RWPE1 (cell line): Measurements from ENCODE around the gene PIPOX.

Experiments used
- CTCF ChIA-PET: fragments of 350-600 bp; sonication (Branson Sonifier 250); formaldehyde crosslinking; extraction: SDS; loops from one replicate; lab custom pipeline; 2021; lab: Yijun Ruan, JAX
- POLR2A ChIA-PET: fragments of 400-600 bp; formaldehyde crosslinking; extraction: SDS; loops from one replicate; lab custom pipeline; 2020; ENCODE audit warnings: antibody characterized with exemption; ENCODE audit not compliant: low non-redundant PET; lab: Yijun Ruan, JAX
- DNase-seq: peaks from one replicate; pipeline ENCODE4 v3.0.0; 2012; ENCODE audit warnings: low spot score
- H3K27ac ChIP-seq: fragments of 450-650 bp; 2 replicates; pipeline ENCODE4 v1.5.1; 2017
- TF ChIP-seq, protein P1 (sequence below): fragments of 450-650 bp; conservative IDR thresholded peaks from 2 replicates; pipeline ENCODE4 v1.5.1; 2017; ENCODE audit warnings: low read depth, mild to moderate bottlenecking

PIPOX gene

DNA sequence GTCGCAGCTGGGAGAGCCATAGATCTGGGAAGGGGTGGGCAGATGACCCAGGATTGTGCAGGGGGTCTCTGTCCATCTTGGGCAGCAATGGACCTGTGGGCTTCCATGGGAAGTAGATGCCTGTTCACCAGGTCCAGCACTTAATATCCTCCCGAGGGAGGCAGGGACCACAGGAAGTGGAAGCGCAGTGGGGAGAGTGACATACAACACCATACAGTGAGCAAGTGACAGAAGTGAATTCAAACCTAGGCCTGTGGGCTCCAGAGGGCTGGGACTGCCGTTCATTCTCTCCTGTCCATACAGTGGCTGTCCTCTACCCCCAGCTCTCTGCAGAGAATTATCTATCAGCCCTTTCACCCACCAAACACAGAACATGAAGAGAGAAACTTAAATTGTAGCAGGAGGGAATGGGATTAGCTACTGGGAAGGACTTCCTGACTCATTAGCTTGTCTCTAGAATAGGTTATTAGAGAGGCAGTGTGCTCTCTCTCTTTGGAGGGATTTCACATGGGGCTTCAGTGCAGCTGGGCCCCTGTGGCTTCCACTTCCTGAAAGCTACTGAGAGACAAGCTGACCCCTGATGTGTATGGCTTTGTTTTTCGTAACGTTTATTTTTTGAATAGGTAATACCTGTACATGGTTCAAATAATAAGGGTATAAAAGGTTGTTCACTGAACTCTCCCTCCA is 24.0 kb upstream of the PIPOX start:
- DNase-seq, result no peak
- TF ChIP-seq, protein P1, sequence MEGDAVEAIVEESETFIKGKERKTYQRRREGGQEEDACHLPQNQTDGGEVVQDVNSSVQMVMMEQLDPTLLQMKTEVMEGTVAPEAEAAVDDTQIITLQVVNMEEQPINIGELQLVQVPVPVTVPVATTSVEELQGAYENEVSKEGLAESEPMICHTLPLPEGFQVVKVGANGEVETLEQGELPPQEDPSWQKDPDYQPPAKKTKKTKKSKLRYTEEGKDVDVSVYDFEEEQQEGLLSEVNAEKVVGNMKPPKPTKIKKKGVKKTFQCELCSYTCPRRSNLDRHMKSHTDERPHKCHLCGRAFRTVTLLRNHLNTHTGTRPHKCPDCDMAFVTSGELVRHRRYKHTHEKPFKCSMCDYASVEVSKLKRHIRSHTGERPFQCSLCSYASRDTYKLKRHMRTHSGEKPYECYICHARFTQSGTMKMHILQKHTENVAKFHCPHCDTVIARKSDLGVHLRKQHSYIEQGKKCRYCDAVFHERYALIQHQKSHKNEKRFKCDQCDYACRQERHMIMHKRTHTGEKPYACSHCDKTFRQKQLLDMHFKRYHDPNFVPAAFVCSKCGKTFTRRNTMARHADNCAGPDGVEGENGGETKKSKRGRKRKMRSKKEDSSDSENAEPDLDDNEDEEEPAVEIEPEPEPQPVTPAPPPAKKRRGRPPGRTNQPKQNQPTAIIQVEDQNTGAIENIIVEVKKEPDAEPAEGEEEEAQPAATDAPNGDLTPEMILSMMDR, result no peak
- ChIA-PET CTCF (interaction anchor here (1.1 to 1.3 kb wide), 2 partner anchors 18 to 53 kb away, joined by 4 to 7 read pairs; no protein-coding TSS in a partner anchor), POLR2A (no interaction called here)
- H3K27ac ChIP-seq, result no peak overlapping the region

GRCh38 chr17:29019475-29020181 is 23.3 kb upstream of the PIPOX start:
- CTCF ChIA-PET, result interaction anchor here (0.7 to 1.3 kb wide), 4 partner anchors 54 to 92 kb away, joined by 3 to 7 read pairs (median 3); no protein-coding TSS in a partner anchor
- H3K27ac ChIP-seq, result no peak overlapping the region
- POLR2A ChIA-PET, result no interaction called here
- no peak for DNase-seq
- TF ChIP-seq, protein P1, result no peak

DNA sequence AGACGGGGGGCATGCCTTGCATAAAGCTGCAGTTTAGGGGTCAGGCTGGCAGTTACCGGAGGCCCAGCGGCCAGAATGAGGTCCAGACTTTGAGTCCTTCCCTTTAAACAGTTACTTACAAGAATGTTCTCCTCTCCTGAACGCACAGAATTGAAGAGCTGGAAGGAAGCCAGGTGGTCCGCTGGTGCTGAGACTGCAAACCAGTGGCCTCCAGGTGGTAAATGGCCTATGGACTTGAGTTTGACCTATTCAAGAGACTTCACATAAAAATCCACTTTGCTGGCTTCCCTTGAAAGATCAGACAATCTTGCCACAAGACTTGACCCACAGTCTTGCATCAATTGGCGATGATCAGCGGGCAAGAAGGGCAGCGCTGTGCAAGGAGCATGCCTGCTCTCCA is 22.4 kb upstream of the PIPOX start:
- CTCF ChIA-PET, result interaction anchor here (0.7 to 1.3 kb wide), 4 partner anchors 55 to 91 kb away, joined by 3 to 7 read pairs (median 3); no protein-coding TSS in a partner anchor
- TF ChIP-seq, protein P1, result no peak

GRCh38 chr17:29021226-29021625 is 21.7 kb upstream of the PIPOX start:
- CTCF ChIA-PET, result no interaction called here
- POLR2A ChIA-PET, result no interaction called here
- TF ChIP-seq, protein P1, result no peak

More for the DNA sequence above, 22.4 kb upstream of the PIPOX start:
- H3K27ac ChIP-seq, result no peak overlapping the region
- DNase-seq, result no peak
- POLR2A ChIA-PET, result no interaction called here

GRCh38 chr17:29022074-29022473 is 20.9 kb upstream of the PIPOX start:
- H3K27ac ChIP-seq, result no peak overlapping the region
- TF ChIP-seq, protein P1, result no peak
- CTCF ChIA-PET, result interaction anchor here (0.8 kb wide), 1 partner anchor 88 kb away, joined by 4 read pairs; no protein-coding TSS in a partner anchor
- POLR2A ChIA-PET, result no interaction called here
- no peak for DNase-seq

More at GRCh38 chr17:29021226-29021625, 21.7 kb upstream of the PIPOX start:
- no peak overlapping the region for H3K27ac ChIP-seq
- no peak for DNase-seq

DNA sequence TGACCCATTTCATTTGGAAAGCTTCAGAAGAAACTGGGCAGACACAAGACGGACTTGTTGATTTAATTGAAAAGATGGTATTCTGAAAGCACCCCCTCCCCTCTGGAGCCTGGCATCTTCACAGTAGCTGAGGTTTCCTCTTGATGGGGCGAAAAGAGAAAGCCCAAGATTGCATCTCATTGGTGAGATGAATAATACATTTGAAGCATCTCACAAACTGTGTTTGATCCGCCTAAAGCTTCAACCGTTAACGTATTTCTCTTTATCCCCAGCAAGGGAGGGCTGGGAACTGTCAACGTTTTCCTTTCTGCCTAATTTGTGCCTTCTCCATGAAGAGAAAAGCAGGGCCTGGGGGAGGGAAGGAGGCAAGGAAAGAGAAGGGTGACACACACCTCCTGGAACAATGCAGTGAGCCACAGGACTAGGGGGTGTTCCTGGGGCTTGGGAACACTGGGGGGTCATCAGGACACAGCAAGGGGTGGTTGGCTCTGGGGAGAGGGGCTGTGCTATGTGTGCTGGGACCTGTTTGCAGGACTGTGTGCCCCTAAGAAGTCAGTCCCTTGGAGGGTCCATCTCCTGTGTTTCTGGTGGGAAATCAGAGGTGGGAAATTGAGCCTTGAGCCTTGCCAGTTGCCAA is 18.5 kb upstream of the PIPOX start:
- no peak for DNase-seq
- CTCF ChIA-PET, result interaction anchor here (0.6 kb wide), 1 partner anchor 62 kb away, joined by 5 read pairs; no protein-coding TSS in a partner anchor
- TF ChIP-seq, protein P1, result no peak
- H3K27ac ChIP-seq, result no peak overlapping the region
- POLR2A ChIA-PET, result interaction anchor here (0.6 kb wide), 1 partner anchor 101 kb away, joined by 3 read pairs; no protein-coding TSS in a partner anchor
